Breast epithelium (tissue), 4 donors: ENCODE measurements around the gene GAREM2. TPM values are rescaled to one million over a fixed set of nuclear protein-coding genes. Genes with fewer than 3 reads are reported as not detected.

ENCODE experiments used
- DNase-seq, 2 donors: peaks; one replicate each; pipeline ENCODE4 v3.0.0-alpha.2; 2019; ENCODE audit warnings: low spot score in 2 of 2
- H3K27ac ChIP-seq, 2 donors: fragments of 200-600 bp; sonication (generic) in 1 of 2; one replicate each; pipeline ENCODE4 v1.5.1; 2016 to 2019; ENCODE audit warnings: mild to moderate bottlenecking in 1 of 2
- H3K27me3 ChIP-seq, 2 donors: fragments of 200-600 bp; sonication (generic) in 1 of 2; one replicate each; pipeline versions ENCODE4 v1.5.1 to v1.6.0; 2017 to 2019; ENCODE audit warnings: control low read depth in 1 of 2, mild to moderate bottlenecking in 1 of 2
- H3K36me3 ChIP-seq: fragments of 200-600 bp; one replicate; pipeline ENCODE4 v1.5.1; 2019
- H3K4me1 ChIP-seq, 2 donors: fragments of 200-600 bp; sonication (generic); one replicate each; pipeline ENCODE4 v1.5.1; 2016 to 2019; ENCODE audit warnings: control low read depth in 1 of 2
- H3K4me3 ChIP-seq, 3 donors: fragments of 200-600 bp; sonication (generic); 1 replicate in 2 of 3; 2 replicates in 1 of 3; pipeline ENCODE4 v1.5.1; 2016 to 2019; ENCODE audit warnings: mild to moderate bottlenecking in 3 of 3, moderate library complexity in 2 of 3
- H3K9me3 ChIP-seq, 2 donors: fragments of 200-600 bp; sonication (generic) in 1 of 2; one replicate each; pipeline ENCODE4 v1.5.1; 2016 to 2019; ENCODE audit warnings: control low read depth in 1 of 2
- CTCF ChIP-seq, 3 donors: fragments of 450-650 bp; IDR thresholded peaks; one replicate each; pipeline ENCODE4 v1.5.1; 2016 to 2017; ENCODE audit warnings: antibody characterized with exemption in 3 of 3, mild to moderate bottlenecking in 3 of 3, moderate library complexity in 3 of 3
- POLR2A ChIP-seq: fragments of 450-650 bp; IDR thresholded peaks from one replicate; pipeline ENCODE4 v1.6.1; 2016; ENCODE audit warnings: antibody characterized with exemption, mild to moderate bottlenecking, moderate library complexity
- POLR2AphosphoS5 ChIP-seq, 3 donors: sonication (generic); formaldehyde crosslinking; IDR thresholded peaks; one replicate each; pipeline ENCODE4 v1.6.1; 2017; ENCODE audit warnings: antibody characterized with exemption in 3 of 3
- intact Hi-C: fragments of 100-400 bp; cut with DNase I; formaldehyde crosslinking; loops from one replicate; pipeline ENCODE4 v1.15.1; 2023; ENCODE audit warnings: low total_unique reads
- total RNA-seq, 3 donors: library from RNA; depleted of rRNA; stranded (reverse); fragments of >200 nt; gene quantifications; one replicate each; pipeline ENCODE4 v1.1.0, GENCODE V29; 2016

The GAREM2 gene
- total RNA-seq, 3 donors from 2014 or later: 1.2 to 2.0 (median 1.4) TPM

DNA sequence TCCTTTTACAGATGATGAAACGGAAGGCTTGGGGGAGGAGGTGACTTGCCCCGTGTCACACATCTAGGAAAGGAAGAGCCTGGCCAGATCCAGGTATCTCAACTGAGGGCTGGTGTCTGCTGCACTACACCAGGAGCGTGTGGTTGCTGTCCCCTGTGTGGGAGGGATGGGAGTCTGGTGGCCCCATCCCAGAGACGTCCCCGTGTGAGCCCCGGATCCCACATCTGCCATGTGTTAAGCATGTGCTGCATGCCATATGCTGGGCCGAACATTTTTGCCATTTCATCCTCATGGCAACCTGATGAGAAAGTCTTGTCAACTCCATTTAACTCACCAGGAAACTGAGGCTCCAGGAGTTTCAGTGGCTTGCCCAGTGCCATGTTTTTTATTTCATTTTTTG is 4.2 kb downstream of the GAREM2 start:
- no peaks in the 10 kb centered on the region for H3K36me3 ChIP-seq
- intact Hi-C loops: no loop called here
- H3K9me3 ChIP-seq: no peaks in the 10 kb centered on the region
- TF ChIP-seq POLR2A (no peak), CTCF (IDR thresholded peaks at IDR 0.05) (no peak), POLR2AphosphoS5 (IDR thresholded peaks at IDR 0.05) (no peak)
- no peak overlapping the region for H3K4me3 ChIP-seq
- H3K27me3 ChIP-seq: peaks cover 10 to 21% of the 10 kb centered on the region in 2 donors
- no peak for DNase-seq
- peaks cover 0 to 9% of the 10 kb centered on the region in 2 donors for H3K4me1 ChIP-seq
- no peak overlapping the region for H3K27ac ChIP-seq

GRCh38 chr2:26178246-26178645 is 5.4 kb downstream of the GAREM2 start:
- H3K4me3 ChIP-seq: peak overlapping the region in 2 of 3 donors; percentile 46 to 53
- H3K4me1 ChIP-seq: peaks cover 0 to 8% of the 10 kb centered on the region in 2 donors
- DNase-seq: no peak
- H3K27me3 ChIP-seq: peaks cover 8 to 20% of the 10 kb centered on the region in 2 donors
- no peak overlapping the region for H3K27ac ChIP-seq
- H3K36me3 ChIP-seq: no peaks in the 10 kb centered on the region
- intact Hi-C loops: no loop called here
- no peak for TF ChIP-seq POLR2AphosphoS5 (IDR thresholded peaks at IDR 0.05)
- TF ChIP-seq CTCF (IDR thresholded peaks at IDR 0.05): no peak
- TF ChIP-seq POLR2A: no peak
- no peaks in the 10 kb centered on the region for H3K9me3 ChIP-seq

DNA sequence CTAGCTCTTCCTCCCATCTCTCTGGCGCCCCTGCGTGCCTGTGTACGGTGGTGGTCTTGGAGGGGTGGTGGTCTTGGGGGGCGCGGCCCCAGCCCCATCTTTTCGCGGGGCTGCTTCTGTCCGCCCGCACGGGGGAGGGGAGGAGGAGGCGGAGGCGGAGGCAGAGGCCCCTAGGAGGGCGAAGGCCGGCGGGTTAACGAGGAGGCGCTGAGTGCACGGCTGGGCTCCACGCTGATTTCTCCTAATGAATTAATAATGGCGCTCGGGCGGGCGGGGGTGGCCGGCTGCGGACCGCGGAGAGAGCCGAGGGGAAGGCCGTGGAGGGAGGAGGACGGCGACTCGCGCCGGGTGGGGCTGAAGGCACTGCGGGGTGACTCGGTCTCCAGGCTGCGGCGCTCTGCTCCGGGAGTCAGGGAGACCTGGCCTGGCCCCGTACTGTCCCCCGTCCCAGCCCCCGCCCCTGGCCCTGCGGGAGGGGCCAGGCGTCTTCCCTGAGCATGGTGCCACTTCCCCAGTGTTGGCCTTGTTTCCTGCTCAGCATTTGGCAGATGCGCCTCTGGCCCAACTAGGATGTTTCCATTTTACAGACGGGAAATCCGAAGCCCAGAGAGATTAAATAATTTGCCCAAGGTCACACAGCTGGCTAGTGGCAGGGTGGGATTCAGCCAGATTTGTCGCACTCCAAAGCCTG is 6.0 kb downstream of the GAREM2 start:
- no peak for DNase-seq
- peak overlapping the region; percentile 46 to 68 (median 53) for H3K4me3 ChIP-seq

GRCh38 chr2:26179446-26179913 is 6.6 kb downstream of the GAREM2 start:
- no peak overlapping the region for H3K27ac ChIP-seq
- no peaks in the 10 kb centered on the region for H3K36me3 ChIP-seq
- no peak for DNase-seq
- peaks cover 0 to 3% of the 10 kb centered on the region in 2 donors for H3K4me1 ChIP-seq
- peaks cover 0 to 8% of the 10 kb centered on the region in 2 donors for H3K27me3 ChIP-seq
- intact Hi-C loops: no loop called here
- no peaks in the 10 kb centered on the region for H3K9me3 ChIP-seq
- peak overlapping the region in 2 of 3 donors; percentile 53 to 68 for H3K4me3 ChIP-seq
- TF ChIP-seq POLR2A: no peak
- no peak for TF ChIP-seq CTCF (IDR thresholded peaks at IDR 0.05)
- TF ChIP-seq POLR2AphosphoS5 (IDR thresholded peaks at IDR 0.05): no peak

More for the DNA sequence above, 6.0 kb downstream of the GAREM2 start:
- no peak for TF ChIP-seq POLR2A
- peaks cover 2 to 13% of the 10 kb centered on the region in 2 donors for H3K27me3 ChIP-seq
- H3K9me3 ChIP-seq: no peaks in the 10 kb centered on the region
- intact Hi-C loops: no loop called here
- peaks cover 0 to 2% of the 10 kb centered on the region in 2 donors for H3K4me1 ChIP-seq
- H3K27ac ChIP-seq: no peak overlapping the region
- H3K36me3 ChIP-seq: no peaks in the 10 kb centered on the region

DNA sequence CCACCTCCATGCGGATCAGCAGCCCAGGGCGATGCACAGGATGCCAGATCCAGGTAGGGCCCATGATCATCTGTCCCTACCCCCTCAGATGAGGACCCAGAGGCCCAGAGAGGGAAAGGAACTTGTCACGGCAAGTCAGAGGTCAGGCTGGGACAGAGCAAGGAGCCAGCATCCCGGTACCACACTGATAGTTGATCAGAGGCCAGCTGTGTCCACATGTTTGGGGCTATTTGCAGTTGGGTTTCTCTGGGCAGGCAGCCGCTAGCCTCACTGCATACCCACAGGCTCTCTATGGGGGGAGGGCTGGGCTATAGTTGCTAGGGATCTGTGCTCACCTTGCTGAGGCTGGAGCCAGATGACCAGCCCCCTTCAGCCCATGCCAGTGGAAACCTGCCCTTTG is 9.6 kb downstream of the GAREM2 start:
- intact Hi-C loops: no loop called here
- H3K4me3 ChIP-seq: no peak overlapping the region
- H3K27me3 ChIP-seq: peaks cover 0 to 3% of the 10 kb centered on the region in 2 donors
- H3K36me3 ChIP-seq: no peaks in the 10 kb centered on the region
- TF ChIP-seq POLR2A: no peak
- TF ChIP-seq POLR2AphosphoS5 (IDR thresholded peaks at IDR 0.05): no peak
- no peak for TF ChIP-seq CTCF (IDR thresholded peaks at IDR 0.05)
- H3K9me3 ChIP-seq: no peaks in the 10 kb centered on the region
- peak overlapping the region in 1 of 2 donors; percentile 3 for H3K27ac ChIP-seq
- H3K4me1 ChIP-seq: peaks cover 0 to 3% of the 10 kb centered on the region in 2 donors
- no peak for DNase-seq
